B cell (primary cell): ENCODE data around the gene FRMD4A. TPM values are rescaled to one million over a fixed set of nuclear protein-coding genes. Genes with fewer than 3 reads are reported as not detected.

ENCODE experiments used
- ATAC-seq: fragments of 200-7000 bp; cut with Tn5 transposase; one replicate; pipeline ENCODE4 v1.10.0; 2021; ENCODE audit warnings: low read depth, mild to moderate bottlenecking, moderate number of reproducible peaks, moderate library complexity
- CTCF ChIA-PET: fragments of 350-600 bp; sonication (Branson Sonifier 250); formaldehyde crosslinking; loops from one replicate; lab custom pipeline; 2021; ENCODE audit warnings: antibody characterized with exemption, inconsistent platforms; lab: Charles Lee
- POLR2A ChIA-PET: fragments of 350-600 bp; sonication (Branson Sonifier 250); formaldehyde crosslinking; loops from one replicate; lab custom pipeline; 2021; ENCODE audit warnings: antibody characterized with exemption; lab: Charles Lee
- DNase-seq: peaks from one replicate; pipeline ENCODE4 v3.0.0; 2013
- H2AFZ ChIP-seq: 2 replicates; pipeline ENCODE4 v1.6.1; 2012; ENCODE audit warnings: mild to moderate bottlenecking, low read depth, low read length; ENCODE audit not compliant: insufficient read depth, poor library complexity, severe bottlenecking
- H3K27ac ChIP-seq, 2 donors: 1 replicate in 1 of 2; 2 replicates in 1 of 2; pipeline ENCODE4 v1.5.1; 2012 to 2013; ENCODE audit warnings: low read length in 2 of 2, mild to moderate bottlenecking in 2 of 2, moderate library complexity in 1 of 2
- H3K27me3 ChIP-seq, 4 experiments: fragments of 200-600 bp in 1 of 4; sonication (generic) in 1 of 4; replicated peaks in 1 of 4; 1 replicate in 2 of 4; 2 replicates in 2 of 4; pipeline versions ENCODE4 v1.6.1 to v1.7.0; 2013 to 2016; ENCODE audit warnings: low read length in 3 of 4, mild to moderate bottlenecking in 2 of 4, mixed read lengths in 1 of 4, moderate library complexity in 1 of 4; ENCODE audit not compliant: insufficient read depth in 4 of 4, control insufficient read depth in 3 of 4; ENCODE audit errors: control extremely low read depth in 1 of 4
- H3K36me3 ChIP-seq, 2 experiments: replicated peaks in 1 of 2; 1 replicate in 1 of 2; 2 replicates in 1 of 2; pipeline versions ENCODE4 v1.6.1 to v1.7.1; 2013; ENCODE audit warnings: low read length in 1 of 2; ENCODE audit not compliant: insufficient read depth in 2 of 2, control insufficient read depth in 1 of 2; ENCODE audit errors: control extremely low read depth in 1 of 2, extremely low read depth in 1 of 2
- H3K4me1 ChIP-seq, 2 donors: fragments of 200-600 bp in 1 of 2; sonication (generic) in 1 of 2; 1 replicate in 1 of 2; 2 replicates in 1 of 2; pipeline versions ENCODE4 v1.5.1 to v1.6.1; 2013 to 2017; ENCODE audit warnings: low read length in 2 of 2; ENCODE audit not compliant: control insufficient read depth in 2 of 2, insufficient read depth in 2 of 2
- H3K4me2 ChIP-seq: replicated peaks from 2 replicates; pipeline ENCODE3; 2012; ENCODE audit warnings: mild to moderate bottlenecking, low read depth, low read length; ENCODE audit not compliant: poor library complexity, severe bottlenecking
- H3K4me3 ChIP-seq, 5 experiments: fragments of 200-600 bp in 1 of 5; sonication (generic) in 1 of 5; 1 replicate in 3 of 5; 2 replicates in 2 of 5; pipeline versions ENCODE4 v1.5.1 to v1.7.0; 2011 to 2016; ENCODE audit warnings: low read length in 4 of 5, mild to moderate bottlenecking in 4 of 5, low read depth in 2 of 5, control low read depth in 1 of 5, moderate library complexity in 1 of 5; ENCODE audit not compliant: insufficient read depth in 1 of 5; ENCODE audit errors: control extremely low read depth in 1 of 5, extremely low read depth in 1 of 5
- H3K79me2 ChIP-seq: fragments of 200-600 bp; sonication (generic); one replicate; pipeline ENCODE4 v1.6.0; 2016; ENCODE audit warnings: low read length; ENCODE audit not compliant: control insufficient read depth, insufficient read depth
- H3K9ac ChIP-seq: fragments of 200-600 bp; sonication (generic); 2 replicates; pipeline ENCODE4 v1.6.1; 2017; ENCODE audit warnings: mild to moderate bottlenecking, low read length, moderate library complexity
- H3K9me3 ChIP-seq, 3 donors: one replicate each; pipeline versions ENCODE4 v1.6.1 to v1.7.1; 2013; ENCODE audit warnings: low read length in 2 of 3; ENCODE audit not compliant: control insufficient read depth in 2 of 3, insufficient read depth in 1 of 3; ENCODE audit errors: control extremely low read depth in 1 of 3
- H4K20me1 ChIP-seq: 2 replicates; pipeline ENCODE4 v1.6.0; 2012; ENCODE audit warnings: mild to moderate bottlenecking, low read length; ENCODE audit not compliant: insufficient read depth, control insufficient read depth, poor library complexity, severe bottlenecking
- H3K27ac Mint-ChIP-seq: one replicate; pipeline ENCODE4 v1.8.0; 2021; ENCODE audit warnings: mixed read lengths
- H3K27me3 Mint-ChIP-seq: one replicate; pipeline ENCODE4 v1.8.0; 2021; ENCODE audit warnings: mixed read lengths
- H3K4me1 Mint-ChIP-seq: one replicate; pipeline ENCODE4 v1.8.0; 2021; ENCODE audit warnings: mixed read lengths
- H3K4me3 Mint-ChIP-seq: one replicate; pipeline ENCODE4 v1.8.0; 2021; ENCODE audit warnings: mixed read lengths
- H3K9me3 Mint-ChIP-seq: one replicate; pipeline ENCODE4 v1.8.0; 2022; ENCODE audit warnings: mixed read lengths; ENCODE audit not compliant: insufficient read depth
- CTCF ChIP-seq: fragments of 200-600 bp; IDR thresholded peaks from one replicate; pipeline ENCODE4 v1.8.0; 2022; ENCODE audit warnings: antibody characterized with exemption, mild to moderate bottlenecking
- EZH2 ChIP-seq: IDR thresholded peaks from 2 replicates; pipeline ENCODE4 v1.6.1; 2012; ENCODE audit warnings: borderline replicate concordance, low read depth, mild to moderate bottlenecking, moderate library complexity, low read length; ENCODE audit not compliant: insufficient read depth, poor library complexity, severe bottlenecking
- WGBS: methylation state at CpG from one replicate; pipeline ENCODE4 v1.1.5; 2013; ENCODE audit warnings: missing lambda C conversion rate; ENCODE audit not compliant: insufficient coverage; 5-methylcytosine and 5-hydroxymethylcytosine counted together
- intact Hi-C: fragments of 100-400 bp; cut with micrococcal nuclease; formaldehyde crosslinking; loops from one replicate; pipeline ENCODE4 v1.10.0; 2022
- polyA plus RNA-seq: library from polyadenylated mRNA; depleted of rRNA; stranded (reverse); fragments of >200 nt; gene quantifications from 2 replicates; pipeline ENCODE4 v1.2.3, GENCODE V29; 2012
- total RNA-seq, 2 donors: library from RNA; stranded (reverse); fragments of 120-200 nt in 1 of 2; gene quantifications; 1 replicate in 1 of 2; 2 replicates in 1 of 2; pipeline versions ENCODE4 v1.2.3 to v1.2.4, GENCODE V29; 2013 to 2022

The FRMD4A gene
- total and polyA plus RNA-seq, 2 donors (not counting 1 experiment from before 2014, with no cell fraction given): 0.76 to 3.4 TPM

- H4K20me1 ChIP-seq: no peaks in the 10 kb centered on the region
- no peak overlapping the region for H3K9ac ChIP-seq
- Mint-ChIP-seq H3K9me3 (no peaks in the 10 kb centered on the region), H3K4me3 (no peak overlapping the region), H3K27me3 (peaks cover 7% of the 10 kb centered on the region), H3K4me1 (peaks cover 5% of the 10 kb centered on the region), H3K27ac (no peak overlapping the region)
- no peak for TF ChIP-seq CTCF
- no peak for TF ChIP-seq EZH2
- CTCF ChIA-PET: no interaction called here
- H3K4me1 ChIP-seq: no peaks in the 10 kb centered on the region
- no peak for ATAC-seq
- no peak for DNase-seq
- H3K4me2 ChIP-seq: no peak overlapping the region
- no peak overlapping the region for H2AFZ ChIP-seq
- 96% methylated on average over 3 of the region's 4 CpGs for WGBS
- H3K79me2 ChIP-seq: no peaks in the 10 kb centered on the region
- H3K27ac ChIP-seq: no peak overlapping the region
- H3K27me3 ChIP-seq: peaks cover 0 to 3% (median 0%) of the 10 kb centered on the region in 4 experiments
- POLR2A ChIA-PET: no interaction called here
- H3K36me3 ChIP-seq: no peaks in the 10 kb centered on the region
- H3K9me3 ChIP-seq: no peaks in the 10 kb centered on the region
- no peak overlapping the region for H3K4me3 ChIP-seq
- intact Hi-C loops: no loop called here
Observed at GRCh38 chr10:13908475-13908874, 422.2 kb downstream of the FRMD4A start.

DNA sequence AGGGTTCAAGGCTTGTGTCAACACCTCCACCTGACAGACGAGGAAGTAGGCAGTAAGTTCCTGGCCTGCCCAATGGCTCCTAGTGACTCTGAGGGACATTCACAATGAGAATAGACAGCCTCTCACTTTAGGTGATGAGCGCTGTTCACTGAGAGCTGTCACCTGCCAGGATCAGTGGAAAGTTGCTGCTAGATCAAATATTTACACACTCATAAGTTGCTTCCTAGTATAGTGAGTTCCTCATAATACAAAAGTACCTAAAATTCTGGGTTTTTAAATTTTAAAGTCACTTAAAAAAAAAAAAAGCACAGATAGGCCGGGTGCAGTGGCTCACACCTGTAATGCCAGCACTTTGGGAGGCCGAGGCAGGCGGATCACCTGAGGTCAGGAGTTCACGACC lies 423.2 kb downstream of the FRMD4A start:
- TF ChIP-seq CTCF: no peak
- TF ChIP-seq EZH2: no peak
- Histone ChIP-seq H3K9me3 (peaks cover 0 to 4% (median 0%) of the 10 kb centered on the region in 3 donors), H3K4me1 (no peaks in the 10 kb centered on the region), H3K36me3 (no peaks in the 10 kb centered on the region), H3K27ac (no peak overlapping the region), H3K9ac (no peak overlapping the region), H3K4me3 (no peak overlapping the region), H3K79me2 (no peaks in the 10 kb centered on the region), H2AFZ (no peak overlapping the region), H4K20me1 (no peaks in the 10 kb centered on the region), H3K27me3 (peaks cover 0 to 3% (median 0%) of the 10 kb centered on the region in 4 experiments), H3K4me2 (no peak overlapping the region)
- H3K9me3 Mint-ChIP-seq: no peaks in the 10 kb centered on the region
- CTCF ChIA-PET: no interaction called here
- intact Hi-C loops: no loop called here
- ATAC-seq: no peak
- H3K27ac Mint-ChIP-seq: no peak overlapping the region
- 0% methylated on average over 1 of the region's 6 CpGs for WGBS
- H3K27me3 Mint-ChIP-seq: peaks cover 10% of the 10 kb centered on the region
- POLR2A ChIA-PET: no interaction called here
- no peak overlapping the region for H3K4me3 Mint-ChIP-seq
- peaks cover 5% of the 10 kb centered on the region for H3K4me1 Mint-ChIP-seq
- DNase-seq: no peak
